Stimulated activated CD4-positive, alpha-beta T cell treated with anti-CD3 and anti-CD28 coated beads, TNF-alpha, amount 100 ng/mL, for 1 hour (primary cell): Measurements from ENCODE around the gene NOM1.

Experiments used
- DNase-seq, 3 donors: peaks; one replicate each; pipeline ENCODE4 v3.0.0-alpha.2; 2020; ENCODE audit warnings: low read depth in 3 of 3, low spot score in 1 of 3

Gene NOM1

DNA sequence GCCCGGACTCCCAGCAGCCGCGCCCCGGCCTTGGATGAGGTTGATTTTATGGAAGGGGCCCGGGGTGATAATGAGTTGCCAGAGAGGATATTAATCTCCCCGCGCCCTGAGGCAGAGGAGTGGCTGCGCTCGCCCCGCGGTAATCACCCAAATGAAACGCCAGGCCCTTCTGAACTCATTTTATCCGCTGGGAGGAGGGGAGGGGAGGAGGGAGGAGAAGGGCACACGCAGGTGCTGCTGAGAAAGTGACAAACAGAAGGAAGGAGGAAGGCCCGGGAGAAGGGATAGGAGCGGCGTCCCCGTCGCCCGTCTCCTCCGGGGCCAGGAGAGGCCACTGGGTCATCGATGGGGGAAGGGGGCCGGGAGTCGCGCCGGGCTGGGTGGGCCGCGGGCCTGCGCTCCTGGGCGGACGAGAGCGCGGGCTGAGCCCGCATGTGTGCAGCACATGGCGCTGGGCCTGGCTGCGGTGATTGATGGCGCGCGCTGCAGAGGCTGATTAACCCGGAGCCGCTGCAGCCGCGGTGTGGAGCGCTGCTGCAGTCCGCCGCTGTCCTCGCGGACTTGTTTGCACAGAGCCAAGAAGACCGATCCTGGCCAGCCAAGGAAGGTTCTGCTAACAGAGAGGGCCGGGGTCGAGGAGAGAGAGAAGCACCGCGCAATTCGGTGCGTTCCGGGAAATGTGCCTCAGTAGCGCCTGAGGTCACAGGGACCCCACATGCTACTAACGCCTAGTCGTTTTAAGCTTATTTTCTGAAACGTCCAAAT is 54.4 kb downstream of the NOM1 start:
- DNase-seq, result no peak

DNA sequence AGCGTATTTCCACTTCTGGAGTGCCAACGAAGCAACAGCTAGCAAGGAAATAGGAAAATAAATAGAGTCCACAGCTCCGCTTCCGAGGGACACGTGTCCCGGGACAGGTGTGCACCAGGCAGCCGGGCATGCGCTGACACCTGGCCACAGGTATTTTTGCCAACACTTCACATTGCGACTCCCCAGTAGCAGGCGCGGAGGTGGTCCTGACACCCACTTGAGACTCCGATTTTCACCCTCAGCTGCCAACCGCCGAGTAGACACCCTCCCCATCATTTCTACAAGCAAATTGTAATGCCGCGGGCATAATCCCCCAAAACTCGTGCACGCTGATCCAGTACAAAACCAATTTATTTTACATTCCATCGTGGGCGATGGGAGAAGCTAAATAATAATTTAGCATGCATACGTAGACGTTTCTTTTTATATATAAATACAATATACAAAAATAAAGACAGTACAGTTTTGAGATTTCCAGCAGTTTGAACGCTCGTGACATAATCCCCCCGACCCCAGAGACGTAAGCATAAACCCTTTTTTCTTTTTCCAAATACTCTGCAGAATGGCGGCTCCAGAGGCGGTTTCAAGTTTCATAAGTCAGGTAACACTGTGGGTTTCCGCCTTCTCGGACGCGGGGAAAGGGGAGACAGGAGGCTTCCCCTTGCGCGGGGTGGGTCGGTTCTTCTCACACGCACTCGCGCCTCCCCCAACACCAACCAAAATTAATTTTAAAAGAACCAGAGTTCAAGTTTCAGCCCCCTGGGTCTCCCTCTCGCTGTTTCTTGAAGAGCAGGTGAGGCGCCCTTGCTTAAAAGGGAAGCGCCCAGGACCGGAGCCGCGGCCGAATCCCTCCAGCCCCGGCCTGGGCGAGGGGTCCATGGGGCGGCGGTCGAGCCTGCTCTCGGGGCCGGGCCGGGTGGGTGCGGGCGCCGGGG is 55.3 kb downstream of the NOM1 start:
- DNase-seq, result no peak

DNA sequence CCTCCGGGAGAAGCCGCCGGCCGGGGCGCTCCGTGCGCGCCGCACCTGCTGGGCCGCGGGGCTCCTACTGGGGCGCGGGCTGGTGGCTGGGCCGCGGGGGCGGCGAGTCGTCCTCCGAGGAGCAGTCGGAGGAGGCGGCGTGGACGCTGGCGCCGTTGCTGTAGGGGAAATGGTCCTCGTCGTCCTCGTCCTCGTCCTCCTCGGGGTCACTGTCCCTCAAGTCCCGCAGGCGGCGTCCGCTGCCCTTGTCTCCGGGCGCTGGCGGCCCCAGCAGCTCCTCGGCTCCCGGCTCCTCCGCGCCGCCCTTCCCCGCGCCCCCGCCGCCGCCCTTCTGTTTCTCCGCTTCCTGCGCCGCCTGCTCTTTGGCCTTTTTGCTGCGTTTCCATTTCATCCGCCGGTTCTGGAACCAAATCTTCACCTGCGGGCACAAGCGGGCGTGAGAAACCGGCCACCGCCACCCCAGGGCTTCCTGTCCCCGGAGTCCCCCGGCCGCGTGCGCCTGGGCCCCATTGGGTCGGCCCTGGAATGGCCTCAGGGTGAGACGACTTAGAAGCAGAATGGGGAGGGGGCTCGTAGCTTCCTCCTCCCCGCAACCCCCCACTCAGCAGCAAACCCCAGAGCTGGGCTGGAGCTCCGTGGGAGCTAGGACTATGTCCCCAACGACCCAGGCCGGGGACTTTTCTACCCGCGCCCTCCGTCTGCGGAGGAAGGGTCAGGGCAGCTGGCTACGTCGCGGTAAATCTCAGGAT is 56.1 kb downstream of the NOM1 start:
- no peak for DNase-seq

DNA sequence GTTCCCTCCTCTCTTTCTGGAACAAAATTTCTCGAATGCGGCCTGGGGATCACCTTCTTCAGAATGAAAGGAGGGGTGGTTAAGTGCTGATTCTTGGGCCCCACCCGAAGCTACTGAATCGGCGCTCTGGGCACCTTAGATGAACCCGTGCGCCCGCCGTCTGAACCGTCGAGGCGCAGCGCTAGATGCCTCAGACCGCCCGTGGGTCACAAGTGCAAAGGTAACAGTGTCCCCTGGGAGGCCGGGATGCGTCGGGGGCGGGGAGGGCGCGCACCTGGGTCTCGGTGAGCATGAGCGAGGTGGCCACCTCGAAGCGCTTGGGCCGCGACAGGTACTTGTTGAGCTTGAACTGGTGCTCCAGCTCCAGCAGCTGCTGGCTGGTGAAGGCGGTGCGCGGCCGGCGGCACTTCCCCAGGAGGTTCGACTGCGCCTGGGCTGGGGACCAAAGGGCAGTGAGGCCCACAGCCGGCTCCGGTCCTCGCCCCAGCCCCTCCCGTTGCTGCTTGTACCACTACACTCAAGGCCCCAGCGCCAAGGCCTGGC is 56.8 kb downstream of the NOM1 start:
- no peak for DNase-seq

DNA sequence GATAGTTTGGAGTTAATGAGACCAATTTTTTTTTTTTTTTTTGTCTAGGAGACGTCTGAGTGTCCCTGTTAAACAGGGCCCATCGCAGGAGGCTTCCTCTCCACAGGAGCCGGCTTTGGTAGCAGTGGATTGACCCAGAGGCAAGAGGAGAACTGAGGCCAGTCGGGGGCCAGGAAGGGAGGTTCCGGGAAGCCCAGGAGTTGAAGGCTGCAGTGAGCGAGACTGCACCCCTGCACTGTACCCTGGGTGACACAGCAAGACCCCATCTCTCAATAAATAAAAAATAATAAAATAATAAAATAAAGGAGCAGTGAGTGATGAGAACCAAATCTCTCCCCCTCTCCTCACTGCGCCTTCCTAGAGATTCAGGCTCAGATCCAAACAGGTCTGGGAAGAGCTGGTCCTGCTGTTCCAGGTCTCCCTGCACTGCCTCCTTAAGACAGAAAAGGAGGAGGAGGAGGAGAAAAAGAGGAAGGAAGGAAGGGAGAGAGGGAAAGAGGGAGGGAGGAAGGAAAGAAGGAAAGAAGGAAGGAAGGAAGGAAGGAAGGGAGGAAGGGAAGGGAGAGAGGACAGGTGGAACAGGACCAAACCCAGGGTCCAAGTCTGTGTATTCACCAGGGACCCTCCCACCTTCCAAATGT is 57.4 kb downstream of the NOM1 start:
- no peak for DNase-seq

DNA sequence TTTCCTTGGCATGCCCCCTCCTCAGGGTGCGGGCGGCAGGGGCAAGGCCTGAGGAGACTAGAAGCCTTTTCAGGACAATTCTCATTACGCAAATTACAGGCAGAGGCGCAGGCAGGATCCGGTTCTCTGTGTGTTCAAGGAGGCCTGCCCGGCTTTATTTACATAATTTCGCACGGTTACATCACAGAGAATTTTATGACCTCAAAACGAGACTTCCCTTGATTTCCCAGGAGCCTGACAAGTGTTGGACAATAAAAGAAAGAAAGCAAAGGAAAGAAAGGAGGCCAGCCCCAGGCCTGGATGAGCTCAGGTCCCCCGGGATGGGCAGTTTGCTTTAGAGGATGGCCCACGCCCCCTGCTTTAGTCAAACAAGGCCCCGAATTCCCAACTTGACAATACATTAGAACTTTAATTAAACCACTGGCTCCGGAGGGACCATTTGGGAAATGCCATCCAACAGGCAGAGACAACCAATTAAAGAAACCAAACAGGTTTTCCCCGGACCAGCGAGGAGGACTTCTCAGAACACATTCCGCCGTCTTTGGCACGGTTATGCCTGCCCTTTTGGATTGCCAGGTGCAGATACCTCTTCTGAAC is 58.1 kb downstream of the NOM1 start:
- DNase-seq, result no peak

DNA sequence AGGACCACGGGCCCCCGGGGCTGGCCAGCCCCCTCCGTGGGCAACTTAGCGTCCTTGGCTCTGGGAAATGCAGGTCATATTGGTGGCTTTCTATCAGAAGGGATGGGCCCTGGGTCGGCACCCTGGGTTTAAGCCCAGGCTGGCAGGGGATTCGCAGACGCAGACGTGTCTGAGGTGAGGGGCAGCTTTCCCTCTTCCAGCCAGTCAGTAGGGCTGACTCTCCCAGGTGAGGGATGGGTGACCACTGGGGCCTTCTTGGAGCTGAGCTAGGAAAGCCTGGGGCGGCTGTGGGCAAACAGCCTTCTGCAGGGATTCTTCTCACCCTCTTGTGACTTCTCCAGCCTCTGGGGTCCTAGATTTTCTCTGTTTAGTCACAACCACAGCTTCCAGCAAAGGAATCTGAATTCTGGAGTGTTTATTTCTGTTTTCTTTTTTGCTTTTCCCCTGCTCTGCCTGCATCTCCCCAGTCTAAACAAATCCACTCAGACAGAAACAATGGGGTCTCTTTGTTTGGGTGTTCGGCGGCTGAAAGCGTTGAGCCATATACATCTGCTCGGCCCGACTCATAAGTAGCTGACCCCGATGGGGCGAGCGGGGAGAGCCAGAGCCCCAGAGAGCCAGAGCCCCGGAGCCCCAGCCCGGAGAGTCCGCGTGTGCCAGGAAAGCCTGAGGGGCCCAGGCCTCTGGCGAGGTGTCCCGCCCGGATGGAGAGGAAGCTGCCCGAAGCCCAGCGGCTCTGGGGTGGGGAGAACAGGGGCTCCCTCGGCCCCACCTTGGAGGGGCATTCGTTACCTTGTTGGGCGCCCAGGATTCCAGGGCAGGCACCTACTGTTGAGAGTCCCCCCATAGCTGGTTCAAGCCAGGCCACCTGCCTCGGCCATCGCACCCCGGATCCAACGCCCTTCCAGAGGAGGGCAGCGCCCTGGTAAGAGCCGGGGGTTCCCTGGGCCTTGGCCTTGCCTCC is 59.0 kb downstream of the NOM1 start:
- no peak for DNase-seq

DNA sequence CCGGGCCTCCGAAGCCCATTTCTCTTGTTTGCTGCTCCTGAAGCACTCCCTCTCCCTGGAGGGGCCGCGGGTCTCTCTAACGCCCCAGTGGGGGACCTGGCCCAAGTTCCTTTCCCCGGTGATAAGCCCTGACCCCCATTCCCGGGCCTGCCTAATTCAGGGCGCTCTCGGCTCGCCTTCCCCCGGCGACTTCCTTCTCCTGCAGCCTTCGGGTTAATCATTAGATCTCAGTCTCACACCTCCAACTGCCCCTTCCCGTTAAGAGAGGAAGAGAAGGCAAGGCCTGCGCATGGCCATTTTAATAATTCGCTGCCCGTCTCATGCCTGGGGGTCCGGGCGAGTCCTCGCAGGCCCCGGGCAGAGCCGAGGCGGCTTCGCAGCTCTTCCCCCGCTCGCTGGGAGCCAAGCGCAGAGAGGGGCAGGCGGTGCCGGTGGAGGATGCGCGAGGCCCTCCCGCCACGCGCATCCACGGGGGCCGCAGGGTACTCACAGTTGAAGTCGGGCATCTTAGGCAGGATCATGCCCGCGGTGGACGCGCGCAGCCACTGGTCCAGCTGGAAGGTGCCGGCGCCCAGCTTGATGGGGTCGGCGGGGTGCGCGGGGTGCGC is 59.8 kb downstream of the NOM1 start:
- no peak for DNase-seq

DNA sequence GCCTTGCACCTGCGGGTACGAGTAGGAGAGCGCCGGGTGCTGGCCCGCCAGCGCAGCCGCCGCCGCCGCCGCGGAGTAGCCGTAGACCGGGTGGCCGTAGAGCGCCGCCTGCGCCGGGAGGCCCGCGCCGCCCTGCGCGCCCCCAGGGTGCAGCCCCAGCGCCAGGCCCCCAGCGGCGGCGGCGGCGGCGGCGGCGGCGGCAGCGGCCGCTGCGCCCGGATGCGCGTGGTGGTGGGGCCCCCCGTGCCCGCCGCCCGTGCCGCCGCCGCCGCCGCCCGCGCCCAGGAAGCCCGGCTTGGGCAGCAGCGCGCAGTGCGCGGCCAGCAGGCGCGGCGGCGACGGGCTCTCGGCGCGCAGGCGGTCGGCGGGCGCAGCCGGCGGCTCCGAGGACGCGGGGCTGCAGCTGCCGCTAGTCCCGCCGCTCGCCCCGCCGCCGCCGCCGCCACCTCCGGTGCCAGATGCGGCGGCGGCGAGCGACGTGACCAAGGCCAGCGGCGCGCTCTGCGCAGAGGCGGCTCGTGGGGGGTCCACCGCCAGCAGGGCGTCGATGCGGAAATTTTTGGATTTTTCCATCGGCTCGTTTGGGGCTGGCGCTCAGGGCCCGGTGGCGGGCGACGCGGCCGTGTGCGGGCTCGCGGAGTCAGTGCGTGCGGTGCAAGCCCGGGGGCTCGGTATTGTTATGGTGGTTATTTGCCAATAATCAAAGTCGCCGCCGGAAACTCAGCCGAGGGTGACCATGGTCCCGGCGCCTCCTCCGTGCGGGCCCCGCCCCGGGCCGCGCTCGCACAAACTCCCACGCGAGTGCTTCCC is 60.5 kb downstream of the NOM1 start:
- DNase-seq, result no peak

DNA sequence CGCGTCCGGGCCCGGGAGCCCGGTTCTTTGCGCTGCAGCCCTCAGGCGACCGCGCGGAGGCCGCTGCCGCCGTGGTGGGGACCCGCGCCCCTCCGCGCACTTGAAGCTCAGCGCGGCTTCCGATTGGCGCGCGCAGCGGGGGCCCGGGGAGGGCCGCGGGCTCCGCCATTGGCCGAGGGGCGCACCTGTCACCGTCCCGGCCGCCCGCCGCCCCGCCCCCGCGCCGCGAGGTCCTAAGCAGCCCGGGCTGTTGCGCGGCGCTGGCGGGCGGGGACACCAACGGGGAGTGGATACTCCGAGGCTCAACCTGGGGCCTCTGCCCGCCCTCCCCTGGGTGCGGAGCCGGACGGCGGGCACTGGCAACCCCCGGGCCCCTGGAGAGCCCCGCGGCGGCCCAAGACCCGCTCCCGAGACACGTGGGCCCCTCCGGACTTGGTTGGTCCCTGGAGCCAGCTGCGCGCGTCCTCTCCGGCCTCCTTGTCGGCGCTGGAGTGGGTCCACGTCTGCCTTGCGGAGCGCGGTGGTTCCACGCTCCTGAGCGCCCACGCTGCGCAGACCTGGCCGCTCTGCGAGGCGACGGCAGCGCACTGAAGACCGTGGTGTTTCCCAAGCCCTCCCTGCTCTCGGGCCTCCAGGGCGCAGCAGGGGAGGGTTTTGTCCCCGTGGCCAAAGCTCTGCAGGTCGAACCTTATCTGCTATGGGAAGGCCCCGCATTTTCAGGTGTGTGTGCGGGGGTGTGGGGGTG is 61.2 kb downstream of the NOM1 start, which contains the start of gene MNX1:
MNX1 (minus strand) TSS at position 76 of the 745 bp plus-strand sequence. CDS start 313 bp downstream, outside the sequence.
- no peak for DNase-seq

DNA sequence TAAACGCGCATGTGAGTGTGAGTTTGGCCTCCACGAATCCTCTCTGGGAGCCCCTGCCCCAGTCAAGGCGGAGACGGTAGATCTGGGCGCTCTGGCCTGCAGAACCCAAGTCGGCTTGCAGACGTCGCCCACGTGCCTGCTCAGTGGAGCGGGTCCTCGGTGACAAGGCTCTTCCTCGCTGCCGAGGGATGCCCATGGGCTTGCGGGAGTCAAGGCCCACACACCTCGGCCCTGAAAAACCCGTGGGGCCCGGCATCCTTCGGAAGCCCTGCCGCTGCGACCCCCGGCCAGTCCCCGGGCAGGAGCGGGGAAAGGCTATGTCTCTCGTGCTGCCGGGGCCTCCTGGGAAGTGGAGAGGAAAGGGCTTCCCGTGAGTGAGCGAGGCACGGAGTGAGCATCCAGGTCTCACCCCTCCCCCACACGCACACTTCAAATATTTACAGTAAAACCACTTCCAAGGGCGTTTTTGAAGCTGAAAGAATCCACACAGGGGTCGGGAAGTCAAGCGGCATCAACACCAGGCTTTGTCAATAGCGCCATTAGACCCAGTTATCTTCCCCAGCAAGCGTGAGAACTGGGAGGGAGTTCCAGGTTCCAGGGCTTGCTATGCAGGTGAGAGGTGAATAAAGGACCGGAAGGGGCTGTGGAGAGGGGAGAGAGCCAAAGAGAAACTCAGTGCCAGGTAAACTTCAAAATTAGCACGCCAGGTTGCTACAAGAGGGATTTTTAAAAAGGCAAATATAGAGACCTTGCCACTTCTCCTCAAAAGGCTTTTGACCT is 62.0 kb downstream of the NOM1 start:
- no peak for DNase-seq

DNA sequence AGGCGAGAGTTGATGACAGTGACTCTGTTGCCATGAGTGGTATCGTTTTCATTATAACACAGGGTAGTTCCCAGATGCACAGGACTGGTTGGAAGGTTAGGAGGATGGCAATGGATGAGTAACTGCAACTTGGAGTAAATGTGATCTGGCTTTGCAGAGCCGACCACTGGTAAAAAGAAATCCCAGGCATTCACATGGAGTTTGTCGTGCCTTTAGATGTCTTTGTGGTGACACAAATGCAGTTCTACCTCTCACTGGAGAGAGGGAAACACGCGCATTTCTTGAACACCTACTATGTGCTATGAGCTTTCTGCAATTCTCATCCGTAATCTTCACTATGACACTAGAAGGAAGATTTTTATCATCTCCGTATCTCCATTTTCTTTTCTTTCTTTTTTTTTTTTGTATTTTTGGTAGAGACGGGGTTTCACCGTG is 62.6 kb downstream of the NOM1 start:
- DNase-seq, result no peak

DNA sequence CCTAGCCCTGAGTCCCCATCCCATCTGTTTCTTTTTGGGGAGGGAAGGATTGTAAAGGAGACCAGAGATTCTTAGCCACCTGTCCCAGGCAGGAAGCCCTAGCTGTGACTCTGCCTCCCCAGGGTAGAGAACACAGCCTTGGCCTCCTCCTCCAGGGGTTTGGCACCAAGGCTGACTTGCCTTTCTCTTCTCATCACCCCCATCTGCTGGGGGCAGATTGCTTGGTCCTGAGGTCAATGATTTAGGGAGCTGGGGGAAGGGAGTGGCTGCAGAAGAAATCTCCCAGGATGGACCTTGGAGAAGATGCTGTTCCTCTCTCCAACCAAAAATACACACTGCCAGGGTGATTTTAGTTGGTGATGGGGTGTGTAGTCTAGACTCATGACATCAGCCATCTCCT is 63.6 kb downstream of the NOM1 start:
- DNase-seq, result no peak

DNA sequence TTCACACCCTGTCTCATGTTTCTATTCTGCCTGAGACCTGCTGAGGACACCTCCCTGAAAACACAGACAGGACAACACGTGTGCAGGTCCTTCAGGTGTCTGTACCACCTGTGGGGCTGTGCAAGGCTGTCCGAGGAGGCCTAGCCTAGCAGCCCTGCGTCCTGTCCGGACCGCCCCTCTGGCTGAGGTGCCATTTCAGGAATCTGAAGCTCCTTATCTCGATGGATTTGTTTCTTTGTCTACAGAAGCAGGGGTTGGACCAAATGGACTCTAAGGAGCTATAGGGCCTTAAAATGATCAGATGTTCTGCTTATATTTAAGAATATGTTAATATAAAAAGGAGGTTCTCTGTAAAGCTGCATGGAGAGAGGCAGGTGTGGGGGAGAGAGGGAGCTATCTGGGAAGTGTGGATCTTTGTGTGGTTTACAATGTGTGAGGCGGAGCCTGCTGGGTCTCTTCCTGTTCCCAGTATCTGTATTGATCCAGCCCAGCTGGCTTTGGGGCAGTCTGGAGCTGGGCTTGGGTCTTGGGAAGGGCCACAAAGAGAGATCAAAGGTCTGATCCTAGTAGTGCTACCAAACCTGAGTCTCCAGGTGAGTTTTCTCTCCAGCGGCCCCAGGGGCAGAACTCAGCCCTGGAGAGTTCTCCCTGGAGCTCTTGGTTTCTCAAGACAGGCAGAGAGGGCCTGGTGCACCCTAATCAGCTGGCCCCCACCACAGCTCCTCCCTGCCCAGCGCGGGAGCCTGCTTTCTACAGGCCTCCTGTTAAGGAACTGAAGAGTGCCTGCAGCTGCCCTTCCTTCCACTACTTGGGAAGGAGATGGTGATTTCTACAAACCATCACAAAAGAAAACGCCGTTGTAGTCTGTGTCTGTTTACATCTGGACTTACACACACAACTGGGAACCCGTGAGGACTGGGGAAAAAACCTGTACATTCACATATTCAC is 64.4 kb downstream of the NOM1 start:
- no peak for DNase-seq
